ENCODE data around the gene SNAP47. TPM values are rescaled to one million over a fixed set of nuclear protein-coding genes. Genes with fewer than 3 reads are reported as not detected.

Gene SNAP47
- total RNA-seq, 1 donor from 2014 or later = 65.5 TPM

- DNase-seq (ENCODE audit: low read depth) = no peak
Measured at GRCh38 chr1:227798078-227798802, 63.0 kb downstream of the SNAP47 start.

- no peak for DNase-seq (ENCODE audit: low read depth)
Measured at GRCh38 chr1:227799756-227800155, 64.5 kb downstream of the SNAP47 start.

- no peak for DNase-seq (ENCODE audit: low read depth)
Measured at GRCh38 chr1:227803933-227804332, 68.7 kb downstream of the SNAP47 start.

- DNase-seq (ENCODE audit: low read depth) = peak; percentile 71
Measured at GRCh38 chr1:227805606-227806197, 70.5 kb downstream of the SNAP47 start.

GRCh38 chr1:227808566-227808965 lies 73.3 kb downstream of the SNAP47 start:
- DNase-seq (ENCODE audit: low read depth) = no peak

- DNase-seq (ENCODE audit: low read depth) = no peak
Measured at GRCh38 chr1:227809026-227809425, 73.8 kb downstream of the SNAP47 start.

- DNase-seq (ENCODE audit: low read depth) = no peak
Measured at GRCh38 chr1:227813962-227814361, 78.7 kb downstream of the SNAP47 start.

GRCh38 chr1:227815468-227816409 lies 80.5 kb downstream of the SNAP47 start, which contains the start of gene PRSS38:
Gene PRSS38 (plus strand): TSS chr1:227815675. CDS start chr1:227815717, 42 bp downstream.
- no peak for DNase-seq (ENCODE audit: low read depth)

GRCh38 chr1:227816750-227817446 lies 81.7 kb downstream of the SNAP47 start:
- no peak for DNase-seq (ENCODE audit: low read depth)

GRCh38 chr1:227823537-227823936 lies 88.3 kb downstream of the SNAP47 start:
- no peak for DNase-seq (ENCODE audit: low read depth)

GRCh38 chr1:227824204-227824603 lies 89.0 kb downstream of the SNAP47 start:
- DNase-seq (ENCODE audit: low read depth) = no peak

GRCh38 chr1:227828786-227829185 lies 93.6 kb downstream of the SNAP47 start:
- DNase-seq (ENCODE audit: low read depth) = no peak

Other genes with a start within 250 kb of the SNAP47 start
- gene ZNF678, start 171.9 kb upstream of the SNAP47 start, total RNA-seq = 8.2 and 11.7 TPM in 2 replicates
- 22.2 and 36.3 TPM in 2 replicates for gene JMJD4, start 133 bp upstream of the SNAP47 start, total RNA-seq
- gene PRSS38, start 80.2 kb downstream of the SNAP47 start, total RNA-seq = not detected in 2 replicates
- gene WNT9A, start 212.5 kb downstream of the SNAP47 start, total RNA-seq = 0.89 and 1.6 TPM in 2 replicates

Measured in renal cortical epithelial cell (primary cell).